ENCODE results near the gene SFTPA2. TPM values are rescaled to one million over a fixed set of nuclear protein-coding genes. Genes with fewer than 3 reads are reported as not detected.

Gene SFTPA2
- total and polyA plus RNA-seq, 10 of the 15 experiments (the other 5 are each of a cell fraction or from before 2014, with no cell fraction given), result 0.03 to 4.2 TPM; not detected in 8

DNA sequence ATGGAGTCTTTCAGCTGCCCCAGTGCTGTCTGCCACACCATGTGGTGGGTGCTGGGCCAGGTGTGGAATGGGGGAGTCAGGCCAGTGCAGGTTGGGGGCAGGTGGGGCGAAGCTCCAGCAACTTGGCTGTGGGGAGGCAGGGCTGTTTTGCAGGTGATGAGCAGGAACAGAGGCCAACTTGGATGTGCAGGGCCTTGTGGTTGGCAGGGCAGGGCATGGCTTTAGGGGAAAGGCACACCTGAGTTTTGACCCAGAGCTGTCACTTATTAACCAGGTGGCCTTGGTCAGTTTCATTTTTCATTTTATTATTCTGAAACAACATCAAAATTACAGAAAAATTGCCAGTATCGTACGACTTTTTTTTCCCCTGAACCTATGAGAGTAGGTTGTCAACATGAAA is 1.1 kb upstream of the SFTPA2 start:
- no peak overlapping the region for H3K4me2 ChIP-seq (ENCODE audit: control insufficient read depth, insufficient read depth)
- ChIA-PET POLR2A (no interaction called here), CTCF (interaction anchor here (1.4 kb wide), 1 partner anchor 10 kb away, joined by 5 read pairs; no protein-coding TSS in a partner anchor), SMC1A (ENCODE audit: uncharacterized antibody, unreplicated experiment) (no interaction called here), RAD21 (ENCODE audit: unreplicated experiment) (no interaction called here)
- no peak overlapping the region for H2AFZ ChIP-seq (ENCODE audit: control insufficient read depth, low read depth, low read length)
- intact Hi-C loops (cut with micrococcal nuclease; ENCODE audit: unreplicated experiment), result loop anchor here (5.0 kb wide), 1 partner anchor 486 kb away; no protein-coding TSS in a partner anchor
- H3K4me3 ChIP-seq, result no peak overlapping the region
- H3K79me2 ChIP-seq (ENCODE audit: control insufficient read depth, insufficient read depth, low read length), result no peaks in the 10 kb centered on the region
- in situ Hi-C loops (cut with MboI), result loop anchor here (5.0 kb wide), 1 partner anchor 366 kb away; no protein-coding TSS in a partner anchor
- no peaks in the 10 kb centered on the region for H3K4me1 ChIP-seq (ENCODE audit: control insufficient read depth, insufficient read depth, low read length)
- ATAC-seq, result no peak; the same call in 2 of the 3 replicates
- H4K20me1 ChIP-seq (ENCODE audit: control insufficient read depth, insufficient read depth), result no peaks in the 10 kb centered on the region
- no peak overlapping the region for H3K27ac ChIP-seq (ENCODE audit: control insufficient read depth, insufficient read depth)
- TF ChIP-seq, protein P1, sequence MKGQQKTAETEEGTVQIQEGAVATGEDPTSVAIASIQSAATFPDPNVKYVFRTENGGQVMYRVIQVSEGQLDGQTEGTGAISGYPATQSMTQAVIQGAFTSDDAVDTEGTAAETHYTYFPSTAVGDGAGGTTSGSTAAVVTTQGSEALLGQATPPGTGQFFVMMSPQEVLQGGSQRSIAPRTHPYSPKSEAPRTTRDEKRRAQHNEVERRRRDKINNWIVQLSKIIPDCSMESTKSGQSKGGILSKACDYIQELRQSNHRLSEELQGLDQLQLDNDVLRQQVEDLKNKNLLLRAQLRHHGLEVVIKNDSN (IDR thresholded peaks at IDR 0.05; ENCODE audit: borderline replicate concordance, extremely low read length, insufficient read depth, low read depth, low read length), result no peak
- TF ChIP-seq POLR2AphosphoS2 (IDR thresholded peaks at IDR 0.05; ENCODE audit: low read depth, low read length) (no peak), ASH2L (IDR thresholded peaks at IDR 0.05; ENCODE audit: borderline replicate concordance, low read depth) (no peak)
- BruUV-seq (replicated peaks), result no TSS peak
- H3K36me3 ChIP-seq (ENCODE audit: control insufficient read depth in 2 of 2, insufficient read depth in 2 of 2, low read length in 1 of 2), result no peaks in the 10 kb centered on the region
- no peaks in the 10 kb centered on the region for H3K9me3 ChIP-seq (replicated peaks; ENCODE audit: control insufficient read depth, insufficient read depth, low read length)
- no peak for FAIRE-seq
- no peak for DNase-seq (ENCODE audit: low read depth, low spot score)
- 2% methylated on average over 3 of the region's 3 CpGs for WGBS (ENCODE audit: insufficient coverage, insufficient replicate concordance, low lambda C conversion rate, missing lambda C conversion rate)
- no peak overlapping the region for H3K9ac ChIP-seq (ENCODE audit: control insufficient read depth, insufficient read depth, low read length)
- H3K27me3 ChIP-seq (replicated peaks in 1 of 2; ENCODE audit: control insufficient read depth in 2 of 2, insufficient read depth in 2 of 2, low read length in 1 of 2), result 0 out of 4 replicates have a peak, but pooled peaks cover 0 to 3% of the 10 kb centered on the region in 2 experiments

DNA sequence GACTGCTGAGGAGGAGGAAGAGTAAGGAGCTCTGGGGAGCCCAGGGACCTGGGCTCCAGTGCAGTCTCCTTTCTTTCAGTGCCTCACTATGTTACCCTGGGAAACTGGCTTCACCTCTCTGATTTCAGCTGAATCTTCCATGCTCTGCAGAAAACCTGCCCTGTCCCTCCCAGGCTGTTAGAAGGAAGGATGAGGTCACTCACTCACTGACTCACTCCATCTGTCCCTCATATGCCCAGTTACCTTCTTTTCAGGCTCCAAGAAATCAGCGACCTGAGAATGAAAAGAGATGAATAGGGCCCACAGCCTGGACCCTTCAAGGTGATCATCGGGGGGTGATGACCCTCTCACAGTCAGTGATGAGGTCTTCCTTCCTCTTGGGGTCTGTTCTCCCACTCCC is 481 bp downstream of the SFTPA2 start:
- CTCF ChIA-PET, result no interaction called here
- no peaks in the 10 kb centered on the region for H4K20me1 ChIP-seq (ENCODE audit: control insufficient read depth, insufficient read depth)
- H3K27ac ChIP-seq (ENCODE audit: control insufficient read depth, insufficient read depth), result no peak overlapping the region
- no peak for ATAC-seq
- WGBS (ENCODE audit: insufficient coverage, insufficient replicate concordance, low lambda C conversion rate, missing lambda C conversion rate), result 19% methylated on average over 2 of the region's 2 CpGs
- POLR2A ChIA-PET, result no interaction called here
- SMC1A ChIA-PET (ENCODE audit: uncharacterized antibody, unreplicated experiment), result no interaction called here
- RAD21 ChIA-PET (ENCODE audit: unreplicated experiment), result no interaction called here
- H3K27me3 ChIP-seq (replicated peaks in 1 of 2; ENCODE audit: control insufficient read depth in 2 of 2, insufficient read depth in 2 of 2, low read length in 1 of 2), result peaks cover 0 to 9% of the 10 kb centered on the region in 2 experiments
- FAIRE-seq, result no peak
- no peak overlapping the region for H2AFZ ChIP-seq (ENCODE audit: control insufficient read depth, low read depth, low read length)
- H3K4me2 ChIP-seq (ENCODE audit: control insufficient read depth, insufficient read depth), result no peak overlapping the region
- H3K9ac ChIP-seq (ENCODE audit: control insufficient read depth, insufficient read depth, low read length), result no peak overlapping the region
- H3K4me3 ChIP-seq, result no peak overlapping the region
- no peaks in the 10 kb centered on the region for H3K9me3 ChIP-seq (replicated peaks; ENCODE audit: control insufficient read depth, insufficient read depth, low read length)
- no peak for DNase-seq (ENCODE audit: low read depth, low spot score)
- intact Hi-C loops (cut with micrococcal nuclease; ENCODE audit: unreplicated experiment), result loop anchor here (5.0 kb wide), 1 partner anchor 488 kb away; no protein-coding TSS in a partner anchor
- no peaks in the 10 kb centered on the region for H3K79me2 ChIP-seq (ENCODE audit: control insufficient read depth, insufficient read depth, low read length)
- H3K4me1 ChIP-seq (ENCODE audit: control insufficient read depth, insufficient read depth, low read length), result no peaks in the 10 kb centered on the region
- no TSS peak for BruUV-seq (replicated peaks)
- H3K36me3 ChIP-seq (ENCODE audit: control insufficient read depth in 2 of 2, insufficient read depth in 2 of 2, low read length in 1 of 2), result no peaks in the 10 kb centered on the region
- in situ Hi-C loops (cut with MboI), result loop anchor here (5.0 kb wide), 1 partner anchor 368 kb away; no protein-coding TSS in a partner anchor
- TF ChIP-seq SUZ12 (IDR thresholded peaks at IDR 0.05; ENCODE audit: unreplicated experiment) (no peak), ZNF274 (IDR thresholded peaks at IDR 0.05; ENCODE audit: insufficient read depth, insufficient read length) (no peak), LARP7 (IDR thresholded peaks at IDR 0.05) (no peak), NFIC (IDR thresholded peaks at IDR 0.05; ENCODE audit: low read depth, low read length) (no peak), BRCA1 (IDR thresholded peaks at IDR 0.05; ENCODE audit: low read depth, low read length) (no peak), SMARCA5 (IDR thresholded peaks at IDR 0.05) (no peak), HDAC6 (IDR thresholded peaks at IDR 0.05; ENCODE audit: unreplicated experiment) (no peak)
- TF ChIP-seq, protein P2, sequence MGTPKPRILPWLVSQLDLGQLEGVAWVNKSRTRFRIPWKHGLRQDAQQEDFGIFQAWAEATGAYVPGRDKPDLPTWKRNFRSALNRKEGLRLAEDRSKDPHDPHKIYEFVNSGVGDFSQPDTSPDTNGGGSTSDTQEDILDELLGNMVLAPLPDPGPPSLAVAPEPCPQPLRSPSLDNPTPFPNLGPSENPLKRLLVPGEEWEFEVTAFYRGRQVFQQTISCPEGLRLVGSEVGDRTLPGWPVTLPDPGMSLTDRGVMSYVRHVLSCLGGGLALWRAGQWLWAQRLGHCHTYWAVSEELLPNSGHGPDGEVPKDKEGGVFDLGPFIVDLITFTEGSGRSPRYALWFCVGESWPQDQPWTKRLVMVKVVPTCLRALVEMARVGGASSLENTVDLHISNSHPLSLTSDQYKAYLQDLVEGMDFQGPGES (IDR thresholded peaks at IDR 0.05), result no peak
- TF ChIP-seq, protein P3, sequence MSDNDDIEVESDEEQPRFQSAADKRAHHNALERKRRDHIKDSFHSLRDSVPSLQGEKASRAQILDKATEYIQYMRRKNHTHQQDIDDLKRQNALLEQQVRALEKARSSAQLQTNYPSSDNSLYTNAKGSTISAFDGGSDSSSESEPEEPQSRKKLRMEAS (IDR thresholded peaks at IDR 0.05; ENCODE audit: low read depth, low read length), result no peak
